Activated T-cell treated with anti-CD3 and anti-CD28 coated beads, Interleukin-2, amount 50 U/mL, for 72 hours (primary cell): Measurements from ENCODE around the gene C11orf16. TPM values are rescaled to one million over a fixed set of nuclear protein-coding genes. Genes with fewer than 3 reads are reported as not detected.

Experiments
- total RNA-seq, 2 donors: library from RNA; stranded (reverse); gene quantifications; one replicate each; pipeline ENCODE4 v1.2.3, GENCODE V29; 2022

Gene C11orf16
- total RNA-seq, 2 donors from 2014 or later, result not detected

Other genes with a start within 250 kb of the C11orf16 start
- gene AKIP1, start 21.8 kb downstream of the C11orf16 start, total RNA-seq, result 10 to 100 TPM; 27.2 to 27.7 TPM
- gene ASCL3, start 10.1 kb upstream of the C11orf16 start, total RNA-seq, result not detected
- gene TMEM9B, start 31.5 kb upstream of the C11orf16 start, total RNA-seq, result 10 to 100 TPM; 19.9 to 20.7 TPM
- gene NRIP3, start 71.1 kb upstream of the C11orf16 start, total RNA-seq, result 1 to 10 TPM; 3.1 to 3.2 TPM
- under 1 TPM in 1 of 2 donors, not detected in 1; 0.37 TPM for gene SCUBE2, start 158.7 kb upstream of the C11orf16 start, total RNA-seq